ENCODE results near the gene PLK5.

Gene PLK5

GRCh38 chr19:1502433-1503088 lies 21.3 kb upstream of the PLK5 start:
- Mint-ChIP-seq H3K4me1 (peaks cover 7% of the 10 kb centered on the region), H3K4me3 (no peak overlapping the region), H3K36me3 (ENCODE audit: low read depth) (no peaks in the 10 kb centered on the region), H3K27ac (no peak overlapping the region), H3K9me3 (no peaks in the 10 kb centered on the region), H3K27me3 (ENCODE audit: low read depth) (peaks cover 40% of the 10 kb centered on the region)
- no peak for TF ChIP-seq CTCF (IDR thresholded peaks at IDR 0.05; ENCODE audit: unreplicated experiment in 3 of 3)

- peak; percentile 71 to 82 (median 75) for TF ChIP-seq CTCF (IDR thresholded peaks at IDR 0.05; ENCODE audit: unreplicated experiment in 3 of 3)
- H3K27me3 Mint-ChIP-seq (ENCODE audit: low read depth), result peaks cover 44% of the 10 kb centered on the region
These were observed 20.6 kb upstream of the PLK5 start for GRCh38 chr19:1503089-1503924.

GRCh38 chr19:1503925-1504773 lies 19.7 kb upstream of the PLK5 start:
- Mint-ChIP-seq H3K27ac (peak overlapping the region in 2 of 3 experiments; percentile 40 to 75), H3K9me3 (no peaks in the 10 kb centered on the region), H3K27me3 (ENCODE audit: low read depth) (peaks cover 44% of the 10 kb centered on the region), H3K36me3 (ENCODE audit: low read depth) (no peaks in the 10 kb centered on the region), H3K4me3 (no peak overlapping the region), H3K4me1 (peaks cover 11% of the 10 kb centered on the region)
- TF ChIP-seq CTCF (IDR thresholded peaks at IDR 0.05; ENCODE audit: unreplicated experiment in 3 of 3), result no peak

More at GRCh38 chr19:1503089-1503924, 20.6 kb upstream of the PLK5 start:
- no peaks in the 10 kb centered on the region for H3K9me3 Mint-ChIP-seq
- H3K4me1 Mint-ChIP-seq, result peaks cover 11% of the 10 kb centered on the region
- no peaks in the 10 kb centered on the region for H3K36me3 Mint-ChIP-seq (ENCODE audit: low read depth)
- H3K4me3 Mint-ChIP-seq, result no peak overlapping the region
- H3K27ac Mint-ChIP-seq, result no peak overlapping the region

GRCh38 chr19:1505012-1505411 lies 18.9 kb upstream of the PLK5 start:
- H3K36me3 Mint-ChIP-seq (ENCODE audit: low read depth), result no peaks in the 10 kb centered on the region
- peaks cover 20% of the 10 kb centered on the region for H3K4me1 Mint-ChIP-seq
- no peaks in the 10 kb centered on the region for H3K9me3 Mint-ChIP-seq
- peak overlapping the region in 1 of 3 experiments; percentile 40 for H3K27ac Mint-ChIP-seq
- no peak for TF ChIP-seq CTCF (IDR thresholded peaks at IDR 0.05; ENCODE audit: unreplicated experiment in 3 of 3)
- peaks cover 44% of the 10 kb centered on the region for H3K27me3 Mint-ChIP-seq (ENCODE audit: low read depth)
- H3K4me3 Mint-ChIP-seq, result no peak overlapping the region

- H3K27me3 Mint-ChIP-seq (ENCODE audit: low read depth), result peaks cover 47% of the 10 kb centered on the region
- H3K9me3 Mint-ChIP-seq, result no peaks in the 10 kb centered on the region
These were observed 17.6 kb upstream of the PLK5 start for GRCh38 chr19:1505991-1506881.

More at GRCh38 chr19:1505991-1506881, 17.6 kb upstream of the PLK5 start:
- H3K36me3 Mint-ChIP-seq (ENCODE audit: low read depth), result no peaks in the 10 kb centered on the region
- H3K4me3 Mint-ChIP-seq, result peak overlapping the region in 1 of 3 experiments; percentile 12
- H3K27ac Mint-ChIP-seq, result peak overlapping the region in 1 of 3 experiments; percentile 51
- no peak for TF ChIP-seq CTCF (IDR thresholded peaks at IDR 0.05; ENCODE audit: unreplicated experiment in 3 of 3)
- peaks cover 30% of the 10 kb centered on the region for H3K4me1 Mint-ChIP-seq
